ENCODE data around the gene AGAP1.

AGAP1 gene

DNA sequence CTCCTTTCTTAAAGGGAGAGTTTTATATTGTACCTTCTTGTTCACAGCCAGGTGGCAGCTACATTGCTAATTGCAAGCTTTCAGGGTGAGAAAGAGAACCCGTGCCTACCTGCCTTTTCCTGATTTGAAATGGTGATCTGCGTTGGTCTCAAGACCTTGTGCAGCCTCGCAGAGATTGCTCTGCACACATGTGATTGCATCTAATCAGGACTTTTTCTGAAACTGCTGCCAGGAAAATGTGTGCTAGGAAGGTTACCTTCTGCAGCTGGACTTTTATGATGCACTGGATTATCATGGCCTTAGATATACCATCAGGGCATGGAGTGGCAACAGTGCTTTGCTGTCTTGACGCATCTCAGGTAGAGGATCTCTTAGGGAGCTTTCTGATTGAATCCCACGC, 45.1 kb downstream of the AGAP1 start:
- no peak overlapping the region for H3K4me3 ChIP-seq (ENCODE audit: low read depth, low read length)
- no peak for DNase-seq (ENCODE audit: low read depth)
- TF ChIP-seq CTCF (IDR thresholded peaks at IDR 0.05; ENCODE audit: insufficient read depth, low read depth, low read length, missing control alignments) = no peak

DNA sequence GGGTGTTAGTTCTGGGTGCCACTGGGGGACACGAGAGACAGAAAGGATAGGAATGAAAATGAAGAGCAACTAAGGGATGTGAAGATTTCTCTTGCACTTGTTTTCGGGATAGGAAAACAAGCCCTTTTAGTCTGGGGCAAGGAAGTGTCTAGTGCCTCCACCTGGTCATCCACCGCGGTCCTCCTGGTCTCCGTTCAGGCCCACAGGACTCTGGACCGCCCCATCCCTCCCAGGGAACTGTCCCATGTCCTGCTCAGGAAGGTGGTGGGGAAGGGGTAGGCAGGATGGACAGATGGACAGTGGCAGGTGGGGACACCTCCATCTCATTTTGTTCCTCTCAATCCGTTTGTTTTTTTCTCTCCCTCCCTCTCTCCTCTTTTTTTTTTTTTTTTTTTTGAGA, 45.9 kb downstream of the AGAP1 start:
- no peak for TF ChIP-seq CTCF (IDR thresholded peaks at IDR 0.05; ENCODE audit: insufficient read depth, low read depth, low read length, missing control alignments)
- no peak for DNase-seq (ENCODE audit: low read depth)
- no peak overlapping the region for H3K4me3 ChIP-seq (ENCODE audit: low read depth, low read length)

DNA sequence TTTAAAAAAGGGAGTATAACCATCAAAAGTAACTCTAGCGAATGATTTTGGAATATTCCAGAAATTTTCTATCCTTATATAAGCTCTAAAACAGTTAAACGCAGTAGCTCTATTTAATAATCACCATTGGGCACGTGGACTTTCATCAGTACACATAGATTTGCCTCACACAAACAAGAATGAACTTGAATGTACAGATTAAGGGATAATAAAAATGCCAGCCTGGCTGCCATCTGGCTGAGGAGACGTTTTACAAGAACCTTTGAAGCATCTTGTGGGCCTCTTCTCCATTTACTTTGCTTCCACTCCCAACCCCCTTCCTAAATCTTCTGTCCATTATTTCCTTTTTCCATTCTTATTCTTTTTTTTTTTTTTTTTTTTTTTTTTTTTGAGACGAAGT, 47.2 kb downstream of the AGAP1 start:
- no peak for TF ChIP-seq CTCF (IDR thresholded peaks at IDR 0.05; ENCODE audit: insufficient read depth, low read depth, low read length, missing control alignments)
- DNase-seq (ENCODE audit: low read depth) = no peak
- no peak overlapping the region for H3K4me3 ChIP-seq (ENCODE audit: low read depth, low read length)

DNA sequence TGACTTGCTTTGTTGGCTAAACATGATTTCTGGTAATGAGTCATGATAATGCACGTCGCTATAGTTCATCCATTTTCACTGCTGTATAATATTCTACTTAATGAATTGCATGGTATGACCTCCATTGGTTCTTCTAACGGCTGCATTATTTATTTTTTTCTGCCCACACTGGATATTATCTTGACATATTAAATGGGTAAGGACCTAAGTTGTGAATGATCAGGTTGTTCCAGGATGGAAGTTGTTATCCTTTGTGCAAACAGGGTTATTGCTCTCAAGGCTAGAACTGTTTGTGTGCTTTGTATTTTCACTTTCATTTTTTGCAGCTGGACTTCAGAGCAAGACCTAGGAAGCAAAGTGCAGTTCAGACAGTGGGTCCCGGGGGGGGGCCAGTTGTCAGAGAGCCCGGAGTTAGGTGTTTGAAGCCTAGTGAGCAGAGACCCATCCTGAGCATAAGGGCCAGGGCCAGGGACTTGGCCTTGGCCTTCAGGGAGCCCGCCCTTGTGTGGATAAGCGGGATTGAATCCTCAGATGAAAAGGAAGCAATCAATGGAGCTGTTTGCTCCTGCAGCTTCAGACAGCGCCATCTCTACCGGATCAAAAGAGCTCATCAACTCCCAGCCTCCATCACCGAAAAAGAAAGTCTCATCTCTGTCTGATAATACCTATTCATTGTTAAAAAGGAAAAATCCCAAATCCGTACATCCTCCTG, 48.2 kb downstream of the AGAP1 start:
- no peak for TF ChIP-seq CTCF (IDR thresholded peaks at IDR 0.05; ENCODE audit: insufficient read depth, low read depth, low read length, missing control alignments)
- DNase-seq (ENCODE audit: low read depth) = no peak
- H3K4me3 ChIP-seq (ENCODE audit: low read depth, low read length) = no peak overlapping the region

- TF ChIP-seq CTCF (IDR thresholded peaks at IDR 0.05; ENCODE audit: insufficient read depth, low read depth, low read length, missing control alignments) = no peak
- DNase-seq (ENCODE audit: low read depth) = no peak
- H3K4me3 ChIP-seq (ENCODE audit: low read depth, low read length) = no peak overlapping the region
Observed at GRCh38 chr2:235542733-235543127, 48.9 kb downstream of the AGAP1 start.

DNA sequence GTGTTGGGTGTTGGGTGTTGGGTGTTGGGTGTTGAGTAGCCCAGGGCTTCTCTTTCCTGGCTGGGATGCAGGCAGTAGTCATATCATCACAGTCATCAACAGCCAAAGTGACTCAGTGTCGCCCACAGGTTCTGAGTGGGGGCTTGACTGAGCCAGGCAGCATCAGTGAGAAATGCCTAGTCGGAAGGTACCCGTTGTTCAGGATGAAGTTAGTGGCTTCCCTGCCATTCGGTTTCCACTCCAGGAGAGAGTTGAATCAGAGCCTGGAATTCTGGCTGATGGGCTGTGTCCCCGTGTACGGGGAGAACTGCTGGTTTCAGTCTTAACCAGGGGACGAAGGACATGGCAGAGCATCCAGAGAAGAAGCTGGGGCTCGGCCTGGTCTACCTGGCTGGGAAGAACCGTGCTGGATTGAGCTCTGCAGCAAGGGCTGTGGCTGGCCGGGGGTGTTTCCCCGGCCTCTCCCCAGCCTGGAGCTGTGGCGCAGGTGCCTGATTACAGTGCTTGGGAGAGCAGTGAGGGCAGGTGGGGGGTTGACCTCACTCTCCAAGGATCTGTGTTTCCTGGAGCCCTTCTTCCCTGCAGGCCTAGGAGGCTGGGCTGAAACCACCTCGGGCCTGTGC, 49.4 kb downstream of the AGAP1 start:
- H3K4me3 ChIP-seq (ENCODE audit: low read depth, low read length) = no peak overlapping the region
- DNase-seq (ENCODE audit: low read depth) = no peak
- TF ChIP-seq CTCF (IDR thresholded peaks at IDR 0.05; ENCODE audit: insufficient read depth, low read depth, low read length, missing control alignments) = no peak

Measured in GM12865 (cell line).